Measurements from ENCODE around the gene DNAAF5.

The DNAAF5 gene

DNA sequence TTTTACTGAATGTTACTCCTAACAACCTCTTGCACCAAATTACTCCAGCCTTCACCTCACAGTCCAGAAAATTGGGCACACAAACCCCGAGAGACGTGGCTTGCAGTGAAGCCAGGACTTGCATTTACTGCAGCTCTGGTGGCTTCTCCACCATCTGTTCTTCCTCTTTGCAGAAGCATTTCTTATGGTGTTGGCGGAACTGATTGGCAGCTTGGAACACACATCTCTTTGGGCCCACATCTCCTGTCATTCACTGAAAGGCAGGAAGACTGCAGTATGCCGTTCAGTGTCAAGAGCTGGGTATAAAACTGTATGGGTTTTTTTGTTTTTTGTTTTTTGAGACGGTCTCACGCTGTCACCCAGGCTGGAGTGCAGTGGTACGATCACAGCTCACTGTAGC, 38.9 kb downstream of the DNAAF5 start:
- FAIRE-seq (no peak), DNase-seq (ENCODE audit: low spot score) (no peak)

DNA sequence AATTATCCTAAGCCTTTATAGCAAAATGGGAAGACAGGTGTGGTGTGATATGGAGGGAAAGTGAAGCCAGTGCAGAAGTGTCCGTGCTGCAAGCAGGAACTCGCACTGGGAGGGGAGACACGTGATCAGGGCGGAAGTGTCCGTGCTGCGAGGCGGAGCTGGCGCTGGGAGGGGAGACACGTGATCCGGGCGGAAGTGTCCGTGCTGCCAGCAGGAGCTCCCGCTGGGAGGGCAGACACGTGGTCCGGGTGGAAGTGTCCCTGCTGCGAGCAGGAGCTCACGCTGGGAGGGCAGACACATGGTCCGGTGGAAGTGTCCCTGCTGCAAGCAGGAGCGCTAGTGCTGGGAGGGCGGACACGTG, 41.1 kb downstream of the DNAAF5 start:
- DNase-seq (ENCODE audit: low spot score) (no peak), FAIRE-seq (peak; percentile 72)

DNA sequence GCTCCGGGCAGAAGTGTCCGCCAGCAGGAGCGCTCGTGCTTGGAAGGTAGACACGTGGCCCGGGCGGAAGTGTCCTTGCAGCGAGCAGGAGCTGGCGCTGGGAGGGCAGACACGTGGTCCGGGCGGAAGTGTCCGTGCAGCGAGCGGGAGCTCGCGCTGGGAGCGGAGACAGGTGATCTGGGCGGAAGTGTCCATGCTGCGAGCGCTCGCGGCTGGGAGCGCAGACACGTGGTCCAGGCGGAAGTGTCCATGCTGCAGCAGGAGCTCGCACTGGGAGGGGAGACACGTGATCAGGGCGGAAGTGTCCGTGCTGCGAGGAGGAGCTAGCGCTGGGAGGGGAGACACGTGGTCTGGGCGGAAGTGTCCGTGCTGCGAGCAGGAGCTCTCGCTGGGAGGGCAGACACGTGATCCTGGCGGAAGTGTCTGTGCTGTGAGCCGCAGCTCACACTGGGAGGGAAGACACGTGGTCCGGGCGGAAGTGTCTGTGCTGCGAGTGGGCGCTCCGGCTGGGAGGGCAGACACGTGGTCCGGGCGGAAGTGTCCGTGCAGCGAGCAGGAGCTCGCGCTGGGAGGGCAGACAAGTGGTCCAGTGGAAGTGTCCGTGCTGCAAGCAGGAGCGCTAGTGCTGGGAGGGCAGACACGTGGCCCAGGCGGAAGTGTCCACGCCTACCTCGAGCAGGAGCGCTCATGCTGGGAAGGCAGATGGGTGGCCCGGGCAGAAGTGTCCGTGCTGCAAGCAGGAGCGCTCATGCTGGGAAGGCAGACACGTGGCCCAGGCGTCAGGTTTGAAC, 41.6 kb downstream of the DNAAF5 start:
- DNase-seq (ENCODE audit: low spot score) (no peak), FAIRE-seq (peak; percentile 78)

DNA sequence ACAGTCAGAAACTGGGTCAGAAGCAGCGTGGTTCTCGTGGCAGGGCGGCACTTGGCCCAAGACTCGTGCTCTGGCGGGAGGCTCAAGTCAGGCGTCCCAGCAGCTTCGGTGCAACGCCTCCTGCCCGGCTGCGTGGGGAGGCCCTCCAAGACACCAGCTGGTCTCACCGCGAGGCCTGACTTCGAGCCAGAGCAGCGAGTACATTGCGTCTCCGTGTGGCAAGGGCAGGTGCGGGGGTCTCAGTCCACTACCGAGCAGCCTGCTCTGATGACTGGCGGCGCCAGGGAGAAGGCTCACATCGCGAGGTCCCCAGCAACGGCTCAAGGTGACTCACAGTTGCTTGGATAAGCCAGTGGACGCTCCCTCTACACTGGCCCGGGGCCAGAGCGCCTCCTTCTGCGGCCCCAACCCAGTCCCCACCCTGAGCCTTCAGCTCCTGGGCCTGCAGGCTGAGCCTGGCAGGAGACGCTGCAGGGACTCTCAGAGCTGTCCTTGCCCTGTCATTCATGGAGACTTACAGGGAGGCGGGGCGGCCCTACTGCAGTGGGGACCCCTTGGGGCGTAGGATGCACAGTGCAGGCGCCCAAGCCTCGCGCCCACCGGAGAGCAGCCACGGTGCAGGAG, 42.5 kb downstream of the DNAAF5 start:
- FAIRE-seq (peak; percentile 23), DNase-seq (ENCODE audit: low spot score) (no peak)

DNA sequence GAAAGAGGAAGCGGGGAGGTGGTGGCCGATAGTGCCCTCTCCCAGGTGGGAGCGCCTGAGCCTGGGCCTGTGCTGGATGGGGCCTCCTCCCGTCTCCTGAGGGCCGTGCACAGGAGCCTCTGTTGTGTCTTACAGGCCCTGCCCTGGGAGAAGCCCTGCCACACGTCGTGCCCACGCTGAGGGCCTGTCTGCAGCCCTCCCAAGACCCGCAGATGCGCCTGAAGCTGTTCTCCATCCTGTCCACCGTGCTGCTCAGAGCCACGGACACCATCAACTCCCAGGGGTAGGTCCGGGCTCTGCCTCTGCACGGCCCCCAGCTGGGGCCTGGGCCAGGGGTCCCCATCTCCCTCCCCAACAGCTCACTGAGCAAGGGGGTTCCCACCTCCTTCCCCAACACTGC, 43.8 kb downstream of the DNAAF5 start:
- no peak for DNase-seq (ENCODE audit: low spot score)
- FAIRE-seq = no peak

DNA sequence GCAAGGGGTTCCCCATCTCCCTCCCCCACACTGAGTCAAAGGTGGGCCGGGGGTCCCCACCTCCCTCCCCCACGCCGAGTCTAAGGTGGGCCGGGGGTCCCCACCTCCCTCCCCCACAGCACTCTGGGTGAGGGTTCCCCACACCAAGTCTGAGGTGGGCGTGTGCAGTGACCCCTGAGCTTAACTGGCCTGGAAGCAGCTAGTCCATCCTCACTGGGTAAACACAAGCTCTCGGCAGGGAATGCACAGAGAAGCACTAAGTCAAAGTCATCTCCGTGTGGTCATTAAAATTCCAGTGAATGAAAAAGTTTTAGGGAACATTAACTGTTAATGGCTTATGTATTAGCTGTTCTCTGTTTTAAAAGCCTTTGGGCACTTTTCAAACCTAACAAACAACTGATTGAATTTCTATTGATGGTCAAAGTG, 44.3 kb downstream of the DNAAF5 start:
- FAIRE-seq (no peak), DNase-seq (ENCODE audit: low spot score) (no peak)

DNA sequence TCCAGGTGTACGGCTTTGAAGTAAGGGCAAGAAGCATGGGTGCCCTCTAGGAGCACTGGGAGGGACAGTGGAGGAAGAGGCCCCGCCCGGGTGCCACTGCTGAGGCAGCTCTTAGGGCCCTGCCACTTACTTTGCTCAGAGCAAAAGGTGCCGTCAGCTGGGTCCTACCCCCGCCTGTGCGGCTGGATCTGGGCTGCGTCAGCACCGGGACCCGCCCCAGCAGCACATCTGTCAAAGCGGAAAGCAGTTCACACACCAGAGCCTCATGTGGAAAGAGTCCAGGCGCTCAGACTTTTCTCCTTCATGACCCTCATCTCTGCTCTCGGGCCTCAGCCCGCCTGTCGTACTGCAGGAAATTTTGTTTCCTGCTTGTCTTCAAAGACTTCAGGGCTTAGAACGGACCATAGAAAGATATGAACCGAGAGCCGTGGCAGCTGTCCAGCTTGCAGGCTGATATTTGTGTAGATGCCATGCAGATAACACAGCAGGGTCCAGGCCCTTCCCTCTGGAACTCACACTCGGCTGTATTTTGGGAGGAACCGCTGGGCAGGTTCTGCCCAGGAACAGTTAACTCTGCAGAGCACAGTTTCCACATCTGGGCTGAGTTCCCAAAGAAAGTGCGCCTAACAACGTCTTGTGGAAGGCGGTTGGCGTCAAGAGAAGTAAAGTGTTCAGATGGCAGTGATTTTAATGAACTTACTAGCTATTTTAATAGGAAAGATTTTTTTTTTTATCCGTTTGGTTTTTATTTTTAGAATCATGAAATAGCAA, 44.9 kb downstream of the DNAAF5 start:
- no peak for FAIRE-seq

DNA sequence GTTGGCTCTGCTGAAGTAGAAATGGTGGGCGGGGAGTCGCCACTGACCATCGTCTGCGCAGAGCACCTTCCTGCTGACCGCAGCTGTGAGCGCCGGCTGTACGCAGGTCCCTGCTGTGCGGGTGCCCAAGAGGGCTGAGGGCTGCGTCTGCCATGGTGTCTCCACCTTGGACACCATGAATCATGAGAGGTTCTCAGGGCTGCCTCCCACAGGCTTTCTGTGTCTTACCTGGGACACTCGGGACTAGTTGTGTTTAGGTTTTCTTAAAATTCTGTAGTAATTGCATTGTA, 45.5 kb downstream of the DNAAF5 start:
- DNase-seq (ENCODE audit: low spot score) (no peak), FAIRE-seq (no peak)

More for the DNA sequence above, 44.9 kb downstream of the DNAAF5 start:
- no peak for DNase-seq (ENCODE audit: low spot score)

DNA sequence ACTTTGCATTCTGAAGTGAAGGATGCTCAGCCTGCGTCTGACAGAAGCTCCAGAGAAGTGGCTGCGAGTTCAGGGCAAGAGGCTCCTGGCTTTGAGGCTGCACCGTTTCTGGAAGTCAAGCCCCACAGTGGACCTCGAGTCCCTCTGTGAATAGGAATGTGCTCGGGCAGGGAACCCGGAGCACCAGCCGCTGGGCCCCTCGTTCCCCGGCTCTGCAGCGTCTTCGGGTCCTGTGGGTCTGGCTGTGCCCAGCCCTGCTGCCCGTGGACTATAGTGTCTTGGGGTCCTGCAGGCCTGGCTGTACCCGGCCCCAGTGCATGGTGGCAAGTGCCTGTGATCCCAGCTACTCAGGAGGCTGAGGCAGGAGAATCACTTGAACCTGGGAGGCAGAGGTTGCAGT, 45.9 kb downstream of the DNAAF5 start:
- FAIRE-seq = no peak
- no peak for DNase-seq (ENCODE audit: low spot score)

DNA sequence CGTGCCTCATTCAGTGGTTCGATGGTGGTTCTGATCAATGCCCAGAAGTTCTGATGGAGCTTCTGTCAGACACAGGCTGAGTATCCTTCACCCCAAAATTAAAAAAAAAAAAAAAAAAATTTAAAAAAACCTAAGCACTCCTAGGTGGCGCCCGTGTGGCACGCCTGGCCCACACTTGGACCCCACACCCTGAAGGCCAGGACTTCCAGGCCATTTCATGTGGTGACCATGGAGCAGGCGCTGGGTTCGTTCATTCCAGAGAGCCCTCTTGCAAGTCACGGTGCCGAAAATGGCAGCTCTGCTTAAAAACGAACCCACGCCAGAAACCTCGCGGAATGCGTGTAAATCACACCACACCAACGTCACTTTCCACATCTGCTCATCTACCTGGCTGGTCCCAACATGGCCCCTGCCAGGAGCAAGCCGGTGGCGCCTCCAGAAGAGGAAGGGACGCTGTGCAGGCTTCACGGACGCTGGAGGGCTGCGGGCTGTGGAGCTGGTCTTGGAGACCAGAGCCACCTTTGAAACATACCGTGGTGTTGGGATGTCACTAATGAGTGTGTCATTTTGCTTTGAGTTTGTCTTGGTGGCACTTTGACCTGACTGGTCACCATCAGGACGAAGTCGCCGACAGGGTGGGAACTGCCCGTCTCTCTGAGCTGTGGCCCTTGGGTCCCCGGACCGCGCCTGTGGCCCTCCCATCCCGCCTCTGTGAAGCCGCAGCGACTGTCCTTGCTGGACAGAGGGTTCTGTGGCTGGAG, 46.5 kb downstream of the DNAAF5 start:
- FAIRE-seq (peak; percentile 37), DNase-seq (ENCODE audit: low spot score) (no peak)

DNA sequence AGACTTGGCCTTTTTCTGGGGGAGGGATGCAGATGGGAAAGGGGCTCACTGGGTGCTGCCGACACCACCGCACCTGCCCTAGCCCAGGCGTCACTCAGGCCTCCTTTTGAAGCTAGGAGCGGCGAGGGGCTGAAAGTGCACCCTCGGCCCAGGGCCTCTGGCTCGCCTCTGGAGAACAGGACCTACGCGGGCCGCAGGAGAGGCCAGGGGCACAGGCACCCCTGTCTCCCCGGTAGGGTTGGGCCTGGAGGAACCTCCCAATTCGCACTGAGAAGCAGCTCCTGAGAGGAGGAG, 47.1 kb downstream of the DNAAF5 start:
- DNase-seq (ENCODE audit: low spot score) (no peak), FAIRE-seq (no peak)

DNA sequence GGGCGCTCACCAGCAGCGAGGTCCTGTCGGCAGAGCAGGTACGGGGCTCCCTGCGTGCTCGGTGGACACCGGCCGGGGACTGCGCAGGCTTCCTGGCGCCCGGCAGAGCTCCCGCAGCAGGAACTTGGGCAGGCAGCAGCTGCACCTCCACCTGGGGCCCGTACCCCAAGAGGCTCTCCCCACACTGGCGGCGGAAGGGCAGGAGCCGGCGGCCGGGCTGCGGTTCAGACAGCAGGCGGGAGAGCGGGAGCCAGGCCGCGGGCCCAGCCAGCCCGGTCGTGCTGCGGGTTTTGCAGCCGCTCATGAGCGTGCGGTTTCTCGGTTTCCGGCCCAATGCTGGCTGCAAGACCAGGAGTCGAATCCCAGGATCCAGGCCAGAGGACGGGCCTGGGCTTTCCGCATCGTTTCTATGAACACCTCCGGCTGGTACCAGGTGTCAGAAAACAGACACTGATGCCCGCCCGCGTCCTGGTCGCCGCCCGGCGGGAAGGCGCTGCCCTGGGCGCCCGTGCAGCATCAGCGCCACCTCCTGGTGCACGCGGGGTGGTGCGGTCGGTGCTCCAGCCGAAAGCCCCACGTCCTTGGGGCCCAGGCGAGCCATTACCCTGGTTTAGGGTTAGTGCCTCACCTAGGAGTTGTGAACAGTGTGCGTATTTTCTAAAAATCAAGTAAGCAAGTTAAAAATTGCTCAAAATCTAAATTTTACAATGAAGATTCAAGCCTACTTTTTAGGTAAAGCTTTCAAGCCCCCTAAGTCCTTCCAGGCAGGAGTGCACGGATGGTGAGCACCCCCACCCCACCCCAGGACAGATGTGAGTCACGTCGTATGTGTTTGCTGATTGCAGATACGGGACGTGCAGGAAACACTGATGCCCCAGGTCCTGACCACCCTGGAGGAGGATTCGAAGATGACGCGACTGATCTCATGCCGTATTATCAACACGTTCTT, 47.9 kb downstream of the DNAAF5 start:
- FAIRE-seq (no peak), DNase-seq (ENCODE audit: low spot score) (peak; percentile 78)

DNA sequence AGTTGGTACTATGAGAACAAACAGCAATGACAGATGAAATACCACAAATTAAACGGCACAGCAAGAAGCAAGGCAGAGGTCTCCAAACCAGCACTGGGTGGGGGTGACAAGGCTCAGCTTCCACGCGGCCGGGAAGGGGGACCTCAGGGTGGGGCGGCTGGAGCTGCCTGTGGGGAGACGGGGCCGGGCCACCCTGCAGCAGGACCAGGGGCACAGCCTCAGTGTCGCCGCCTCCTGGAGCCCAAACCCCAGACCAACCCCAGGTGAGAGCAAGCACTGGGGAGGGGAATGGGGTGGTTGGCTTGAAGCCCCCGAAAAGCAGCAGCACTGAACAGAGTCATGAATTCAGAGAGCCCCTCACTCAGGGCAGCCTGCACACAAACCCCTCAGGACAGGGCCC, 49.9 kb downstream of the DNAAF5 start:
- no peak for FAIRE-seq

DNA sequence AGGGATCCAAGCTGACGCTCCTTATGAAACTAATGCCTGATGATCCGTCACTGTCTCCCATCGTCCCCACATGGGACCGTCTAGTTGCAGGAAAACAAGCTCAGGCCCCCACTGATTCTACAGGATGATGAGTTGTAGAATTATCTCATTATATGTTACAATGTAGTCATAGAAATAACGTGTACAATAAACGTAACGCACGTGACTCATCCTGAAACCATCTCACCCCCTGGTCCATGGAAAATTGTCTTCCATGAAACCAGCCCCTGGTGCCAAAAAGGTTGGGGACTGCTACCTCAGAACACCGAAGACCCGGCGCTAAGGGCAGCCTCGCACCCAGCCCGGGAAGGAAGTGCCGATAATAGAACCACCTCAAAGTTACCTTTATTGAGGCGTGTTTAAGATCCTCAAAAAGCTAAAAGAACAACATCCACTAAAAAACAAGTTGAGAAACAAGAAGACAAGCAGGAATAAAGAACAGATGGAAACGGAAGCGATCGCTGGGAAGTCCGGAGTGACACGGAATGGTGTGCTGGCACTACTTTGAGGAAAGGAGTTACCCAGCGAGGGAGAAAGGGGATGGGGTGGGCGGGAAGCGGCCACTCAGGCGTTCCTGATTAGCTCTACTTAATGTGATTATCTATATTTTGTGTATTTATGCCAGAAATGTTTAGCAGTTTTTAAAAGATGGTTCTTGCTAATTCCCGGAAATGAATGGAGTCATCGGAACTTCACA, 50.7 kb downstream of the DNAAF5 start:
- peak; percentile 82 for FAIRE-seq

More for the DNA sequence above, 49.9 kb downstream of the DNAAF5 start:
- DNase-seq (ENCODE audit: low spot score) = no peak

DNA sequence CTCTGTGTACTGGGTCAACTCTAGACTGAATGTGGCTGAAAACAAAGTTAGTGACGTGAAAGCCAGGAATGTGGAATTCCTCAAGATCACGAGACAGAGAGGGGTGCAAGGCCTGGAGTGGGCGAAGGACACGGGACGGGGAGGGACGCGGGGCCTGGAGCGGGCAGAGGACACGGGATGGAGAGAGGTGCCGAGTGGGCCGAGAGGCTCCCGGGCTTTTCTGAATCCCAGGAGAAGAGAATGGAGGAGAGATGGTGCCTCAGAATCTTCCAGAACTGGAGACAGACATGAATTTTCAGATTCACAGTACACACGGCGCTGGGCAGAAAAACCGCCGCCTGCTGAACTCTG, 51.2 kb downstream of the DNAAF5 start:
- no peak for DNase-seq (ENCODE audit: low spot score)
- no peak for FAIRE-seq

More for the DNA sequence above, 50.7 kb downstream of the DNAAF5 start:
- DNase-seq (ENCODE audit: low spot score) = no peak

DNA sequence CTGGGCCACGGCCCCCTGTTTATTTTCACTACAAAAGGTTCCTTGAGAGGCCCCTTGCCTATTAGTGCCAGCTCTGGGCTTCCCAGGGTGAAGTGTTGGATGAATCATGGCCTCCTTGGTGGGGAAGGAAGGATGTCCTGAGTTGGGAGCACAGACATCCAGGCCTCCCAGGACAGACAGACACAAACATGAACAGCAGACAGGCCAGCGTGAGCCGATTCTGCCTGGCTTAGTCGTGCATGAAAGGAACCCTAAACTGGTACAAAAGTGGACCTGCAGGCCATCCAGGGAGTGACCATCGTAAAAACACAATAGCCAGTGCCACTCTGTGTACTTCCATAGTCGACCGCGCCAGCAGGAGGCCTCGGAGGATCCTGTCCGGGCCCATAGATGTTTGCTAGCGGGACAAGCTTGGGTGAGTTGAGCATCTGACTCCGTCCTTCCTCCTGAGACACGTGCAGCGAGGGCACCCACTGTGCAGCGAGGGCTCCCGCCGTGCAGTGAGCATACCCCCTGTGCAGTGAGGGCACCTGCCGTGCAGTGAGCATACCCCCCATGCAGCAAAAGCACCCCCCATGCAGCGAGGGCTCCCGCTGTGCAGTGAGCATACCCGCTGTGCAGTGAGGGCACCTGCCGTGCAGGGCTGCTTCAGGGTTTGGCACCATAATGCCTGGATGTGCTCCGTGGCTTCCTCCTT, 51.9 kb downstream of the DNAAF5 start:
- FAIRE-seq (peak; percentile 66), DNase-seq (ENCODE audit: low spot score) (no peak)

DNA sequence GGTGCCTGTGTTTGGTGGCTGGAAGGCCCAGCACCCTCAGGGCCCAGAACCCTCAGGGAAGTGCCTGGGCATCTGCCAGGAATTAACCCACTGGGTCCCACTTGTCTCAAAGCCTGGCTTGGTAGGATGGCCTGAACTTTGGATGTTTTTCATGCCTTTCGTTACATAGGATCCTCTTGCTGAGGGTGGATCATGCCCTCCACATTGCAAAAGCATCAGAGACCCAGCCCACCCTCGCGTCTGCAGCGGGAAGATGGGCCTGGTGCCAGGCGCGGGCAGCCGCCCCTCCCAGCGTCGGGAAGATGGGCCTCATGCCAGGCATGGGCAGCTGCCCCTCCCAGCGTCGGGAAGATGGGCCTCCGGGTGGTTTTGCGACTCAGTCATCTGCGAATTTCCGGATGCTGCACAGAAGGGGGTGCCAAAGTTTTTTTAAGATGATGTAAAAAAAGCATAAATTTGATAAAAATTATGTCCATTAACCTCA, 52.5 kb downstream of the DNAAF5 start:
- no peak for FAIRE-seq
- peak; percentile 30 for DNase-seq (ENCODE audit: low spot score)

DNA sequence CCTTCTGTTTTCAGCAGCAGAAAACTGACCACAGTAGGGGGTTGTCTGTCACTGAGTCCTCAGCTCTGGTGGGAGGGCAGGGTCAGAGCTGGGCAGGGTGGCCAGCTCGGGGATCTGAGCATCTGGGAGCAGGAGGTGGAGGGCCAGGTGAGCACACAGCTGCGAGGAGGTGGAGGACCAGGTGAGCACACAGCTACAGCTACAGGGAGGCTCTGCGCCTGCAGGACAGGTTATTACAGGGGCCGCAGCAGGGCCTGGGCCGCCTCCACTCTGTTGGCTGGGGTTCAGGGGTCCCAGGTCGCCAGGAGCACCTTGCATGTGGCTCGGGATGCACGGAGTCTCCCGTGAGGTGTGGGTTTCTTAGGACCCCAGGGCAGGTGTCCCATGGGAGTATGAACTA, 53.0 kb downstream of the DNAAF5 start:
- DNase-seq (ENCODE audit: low spot score) = no peak
- FAIRE-seq = no peak

DNA sequence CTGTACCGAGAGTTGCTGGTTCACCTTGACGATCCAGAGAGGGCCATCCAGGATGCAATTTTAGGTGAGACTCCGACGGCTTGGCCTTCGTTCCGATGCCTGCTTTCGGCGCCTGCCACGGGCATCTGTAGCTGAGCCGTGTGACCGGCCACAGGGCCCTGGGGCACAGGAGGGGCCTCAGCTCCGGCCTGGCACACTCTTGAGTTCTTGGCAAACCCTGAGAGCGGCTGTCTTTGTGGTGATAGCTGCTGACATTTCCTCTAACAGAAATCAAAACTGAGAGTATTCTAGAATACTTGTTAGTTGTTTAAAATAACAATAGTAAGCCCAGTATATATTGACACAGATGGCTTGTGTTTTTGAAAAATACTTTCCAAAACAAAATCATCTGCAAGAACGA, 53.6 kb downstream of the DNAAF5 start:
- FAIRE-seq = no peak
- DNase-seq (ENCODE audit: low spot score) = no peak

DNA sequence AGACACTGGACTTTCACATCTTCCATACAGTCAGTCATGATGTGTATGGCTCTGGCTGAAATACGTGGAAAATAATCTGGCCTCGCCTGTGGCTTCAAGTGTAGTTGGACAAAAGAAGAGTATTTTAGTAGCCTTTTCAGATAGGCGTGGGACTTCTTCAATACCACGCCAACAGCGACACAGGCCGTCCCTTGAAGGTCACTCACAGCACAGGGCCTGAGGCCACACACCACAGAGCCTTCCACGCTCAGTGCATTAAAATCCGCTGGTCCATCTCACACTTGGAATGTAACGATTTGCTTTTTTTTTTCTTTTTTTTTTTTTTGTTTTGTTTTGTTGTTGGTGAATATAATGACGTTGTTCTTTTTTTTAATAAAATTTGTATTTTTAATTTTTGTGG, 54.0 kb downstream of the DNAAF5 start:
- DNase-seq (ENCODE audit: low spot score) (no peak), FAIRE-seq (peak; percentile 5)

Measured in urothelium cell line (cell line).